Lung (tissue), 12 donors: ENCODE data around the gene TRERF1. TPM values are rescaled to one million over a fixed set of nuclear protein-coding genes. Genes with fewer than 3 reads are reported as not detected.
"Not testable (repeated sequence)": the region's sequence is repeated elsewhere in the genome, so short reads cannot be mapped to it uniquely, and the experiment has no call there.

Source experiments
- ATAC-seq: fragments of 200-7000 bp; cut with Tn5 transposase; one replicate; pipeline ENCODE4 v1.9.1; 2020; ENCODE audit warnings: moderate number of reproducible peaks; ENCODE audit not compliant: insufficient read depth, low FRiP score
- DNase-seq, 3 donors: peaks; one replicate each; pipeline ENCODE4 v3.0.0-alpha.2; 2013 to 2017
- H3K27ac ChIP-seq, 2 donors: one replicate each; pipeline ENCODE4 v1.5.1; 2013; ENCODE audit warnings: mild to moderate bottlenecking in 2 of 2, moderate library complexity in 2 of 2, control low read depth in 1 of 2, inconsistent platforms in 1 of 2, low read depth in 1 of 2, low read length in 1 of 2
- H3K27me3 ChIP-seq, 3 donors: one replicate each; pipeline ENCODE4 v1.5.1; 2013; ENCODE audit warnings: low read length in 2 of 3; ENCODE audit not compliant: control insufficient read depth in 3 of 3, insufficient read depth in 3 of 3
- H3K36me3 ChIP-seq, 4 donors: one replicate each; pipeline ENCODE4 v1.5.1; 2013; ENCODE audit warnings: low read length in 4 of 4, mild to moderate bottlenecking in 1 of 4, moderate library complexity in 1 of 4; ENCODE audit not compliant: control insufficient read depth in 4 of 4, insufficient read depth in 4 of 4
- H3K4me1 ChIP-seq, 5 donors: one replicate each; pipeline ENCODE4 v1.5.1; 2013; ENCODE audit warnings: low read length in 5 of 5, mild to moderate bottlenecking in 2 of 5, moderate library complexity in 1 of 5; ENCODE audit not compliant: control insufficient read depth in 5 of 5, insufficient read depth in 5 of 5
- H3K4me3 ChIP-seq: one replicate; pipeline ENCODE4 v1.5.1; 2013; ENCODE audit warnings: mild to moderate bottlenecking, control low read depth, moderate library complexity
- H3K9ac ChIP-seq, 2 donors: one replicate each; pipeline ENCODE4 v1.5.1; 2013; ENCODE audit warnings: low read length in 2 of 2, control low read depth in 1 of 2; ENCODE audit not compliant: insufficient read depth in 1 of 2
- H3K9me3 ChIP-seq, 4 donors: one replicate each; pipeline ENCODE4 v1.5.1; 2013; ENCODE audit warnings: low read length in 3 of 4, mild to moderate bottlenecking in 1 of 4, moderate library complexity in 1 of 4; ENCODE audit not compliant: control insufficient read depth in 4 of 4, insufficient read depth in 3 of 4
- WGBS, 2 donors: extraction: QIAGEN DNeasy Blood & Tissue Kit; methylation state at CpG; one replicate each; pipeline ENCODE4 v1.1.7; 2013; 5-methylcytosine and 5-hydroxymethylcytosine counted together
- polyA plus RNA-seq, 2 donors: library from polyadenylated mRNA; stranded (reverse); fragments of 200-250 nt; gene quantifications; one replicate each; pipeline ENCODE4 v1.2.1, GENCODE V29; 2013
- total RNA-seq, 2 donors: library from RNA; depleted of rRNA in 1 of 2; stranded (reverse); fragments of >200 nt in 1 of 2; gene quantifications; one replicate each; pipeline ENCODE4 v1.2.1, GENCODE V29; 2014 to 2021
- TF ChIP-seq, protein P1 (sequence below): IDR thresholded peaks from 2 replicates; pipeline ENCODE4 v1.5.1; 2012; ENCODE audit warnings: mild to moderate bottlenecking; ENCODE audit errors: control extremely low read depth, extremely low read depth
- donor health status: control.
- donor health status: control.
- donor health status: Bipolar disorder and iron deficiency.
- donor health status: healthy.
- donor health status: DM: yes; HTN: yes; CAD: no.

TRERF1 gene
- total and polyA plus RNA-seq, 4 donors = 1.2 to 10.4 (median 3.3) TPM

DNA sequence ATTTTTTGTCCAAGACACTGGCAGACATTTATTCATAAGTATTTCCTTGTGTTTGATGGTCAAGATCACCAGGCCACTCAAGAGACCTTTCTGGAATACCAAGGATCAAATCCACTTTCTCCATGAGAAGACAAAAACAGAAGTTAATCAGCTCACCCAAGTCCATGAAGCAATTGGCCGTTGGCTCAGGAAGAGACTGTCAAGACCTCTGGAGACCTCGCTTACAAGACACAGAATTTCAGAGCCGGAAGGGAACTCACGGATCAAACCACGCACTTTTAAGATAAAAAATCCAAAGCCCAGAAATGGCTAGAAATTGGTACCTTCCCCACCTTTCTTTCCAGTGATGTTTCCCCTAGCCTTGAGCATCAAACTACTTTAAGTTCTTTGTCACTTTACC, 3.3 kb downstream of the TRERF1 start:
- Histone ChIP-seq H3K9me3 (no peaks in the 10 kb centered on the region), H3K4me3 (no peak overlapping the region), H3K36me3 (no peaks in the 10 kb centered on the region), H3K27ac (no peak overlapping the region), H3K9ac (peak overlapping the region in 1 of 2 donors; percentile 79), H3K4me1 (peaks cover 0 to 44% (median 20%) of the 10 kb centered on the region in 5 donors), H3K27me3 (no peaks in the 10 kb centered on the region)
- peak in 2 of 3 donors; percentile 25 to 46 for DNase-seq
- no peak for ATAC-seq
- TF ChIP-seq, protein P1, sequence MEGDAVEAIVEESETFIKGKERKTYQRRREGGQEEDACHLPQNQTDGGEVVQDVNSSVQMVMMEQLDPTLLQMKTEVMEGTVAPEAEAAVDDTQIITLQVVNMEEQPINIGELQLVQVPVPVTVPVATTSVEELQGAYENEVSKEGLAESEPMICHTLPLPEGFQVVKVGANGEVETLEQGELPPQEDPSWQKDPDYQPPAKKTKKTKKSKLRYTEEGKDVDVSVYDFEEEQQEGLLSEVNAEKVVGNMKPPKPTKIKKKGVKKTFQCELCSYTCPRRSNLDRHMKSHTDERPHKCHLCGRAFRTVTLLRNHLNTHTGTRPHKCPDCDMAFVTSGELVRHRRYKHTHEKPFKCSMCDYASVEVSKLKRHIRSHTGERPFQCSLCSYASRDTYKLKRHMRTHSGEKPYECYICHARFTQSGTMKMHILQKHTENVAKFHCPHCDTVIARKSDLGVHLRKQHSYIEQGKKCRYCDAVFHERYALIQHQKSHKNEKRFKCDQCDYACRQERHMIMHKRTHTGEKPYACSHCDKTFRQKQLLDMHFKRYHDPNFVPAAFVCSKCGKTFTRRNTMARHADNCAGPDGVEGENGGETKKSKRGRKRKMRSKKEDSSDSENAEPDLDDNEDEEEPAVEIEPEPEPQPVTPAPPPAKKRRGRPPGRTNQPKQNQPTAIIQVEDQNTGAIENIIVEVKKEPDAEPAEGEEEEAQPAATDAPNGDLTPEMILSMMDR = no peak
- 29 to 59% methylated on average over 5 of the region's 5 CpGs for WGBS, 2 donors

DNA sequence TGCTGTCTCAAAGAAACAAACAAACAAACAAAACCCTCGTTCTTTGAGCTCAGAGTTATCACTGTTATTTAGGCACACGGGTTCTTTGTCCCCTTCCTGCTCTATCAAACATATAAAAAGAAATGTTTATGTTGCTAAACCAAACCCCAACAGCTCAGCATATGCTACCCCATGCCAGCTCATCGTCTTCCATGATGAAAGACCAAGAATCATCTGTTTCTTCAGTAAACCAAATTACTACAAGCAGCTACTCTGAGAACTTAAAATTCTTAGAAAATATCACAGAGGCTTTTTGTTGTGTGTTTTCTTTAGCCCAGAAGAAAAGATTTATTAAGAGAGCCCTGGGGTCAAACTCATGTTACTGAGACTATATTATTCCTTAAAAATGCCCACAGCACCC, 4.7 kb downstream of the TRERF1 start:
- no peak for DNase-seq
- TF ChIP-seq, protein P1 = no peak
- Histone ChIP-seq H3K27ac (no peak overlapping the region), H3K4me1 (peaks cover 0 to 55% (median 26%) of the 10 kb centered on the region in 5 donors), H3K9ac (no peak overlapping the region), H3K4me3 (no peak overlapping the region), H3K9me3 (no peaks in the 10 kb centered on the region), H3K36me3 (no peaks in the 10 kb centered on the region), H3K27me3 (no peaks in the 10 kb centered on the region)
- no peak for ATAC-seq
- WGBS, 2 donors = 78 to 79% methylated on average over 3 of the region's 3 CpGs

GRCh38 chr6:42446370-42446769, 5.4 kb downstream of the TRERF1 start:
- ATAC-seq (no peak), DNase-seq (no peak)
- Histone ChIP-seq H3K9me3 (no peaks in the 10 kb centered on the region), H3K9ac (no peak overlapping the region), H3K36me3 (no peaks in the 10 kb centered on the region), H3K27ac (no peak overlapping the region), H3K4me1 (peaks cover 0 to 62% (median 26%) of the 10 kb centered on the region in 5 donors), H3K27me3 (no peaks in the 10 kb centered on the region), H3K4me3 (no peak overlapping the region)
- WGBS, 2 donors = 96 to 98% methylated on average over 5 of the region's 5 CpGs
- TF ChIP-seq, protein P1 = no peak

GRCh38 chr6:42445955-42446354, 5.8 kb downstream of the TRERF1 start:
- not testable (repeated sequence) for ATAC-seq

More at GRCh38 chr6:42445955-42446354, 5.8 kb downstream of the TRERF1 start:
- H3K9me3 ChIP-seq, H3K9ac ChIP-seq, DNase-seq, H3K36me3 ChIP-seq, H3K27me3 ChIP-seq, H3K4me3 ChIP-seq, H3K27ac ChIP-seq: not testable (repeated sequence)
- 85 to 93% methylated on average over 7 of the region's 7 CpGs for WGBS, 2 donors
- H3K4me1 ChIP-seq = peaks cover 0 to 66% (median 26%) of the 10 kb centered on the region in 5 donors
